SK-N-SH treated with all-trans-retinoic acid at 6 μM for 48 hours (cell line): Measurements from ENCODE around the gene GRIK4.

Source experiments
- OSR1 ChIP-seq: fragments of 250-450 bp; sonication (Bioruptor Pico); IDR thresholded peaks from 2 replicates; pipeline ENCODE4 v1.8.0; 2022; ENCODE audit warnings: moderate library complexity, mild to moderate bottlenecking, inconsistent platforms
- PATZ1 ChIP-seq: fragments of 250-450 bp; sonication (Bioruptor Pico); IDR thresholded peaks from 2 replicates; pipeline ENCODE4 v1.8.0; 2020; ENCODE audit warnings: mild to moderate bottlenecking, moderate library complexity, borderline replicate concordance
- POU6F1 ChIP-seq: fragments of 250-450 bp; sonication (Bioruptor Pico); IDR thresholded peaks from 2 replicates; pipeline ENCODE4 v1.8.0; 2021; ENCODE audit warnings: low read depth, mild to moderate bottlenecking, moderate library complexity, borderline replicate concordance
- RARB ChIP-seq: fragments of 250-450 bp; sonication (Bioruptor Pico); IDR thresholded peaks from 2 replicates; pipeline ENCODE4 v1.8.0; 2021; ENCODE audit warnings: mild to moderate bottlenecking, moderate library complexity
- ZFP3 ChIP-seq: fragments of 250-450 bp; sonication (Bioruptor Pico); IDR thresholded peaks from 2 replicates; pipeline ENCODE4 v1.5.0; 2020; ENCODE audit warnings: mild to moderate bottlenecking, moderate library complexity
- ZNF565 ChIP-seq: fragments of 450-650 bp; formaldehyde crosslinking; conservative IDR thresholded peaks from 2 replicates; pipeline ENCODE4 v1.5.0; 2020; ENCODE audit warnings: low read depth, mild to moderate bottlenecking, moderate library complexity

- TF ChIP-seq ZFP3: no peak
- TF ChIP-seq RARB (CRISPR knock-in tag): no peak
- no peak for TF ChIP-seq POU6F1 (CRISPR knock-in tag)
- no peak for TF ChIP-seq OSR1
- TF ChIP-seq ZNF565 (CRISPR knock-in tag): no peak
- TF ChIP-seq PATZ1 (CRISPR knock-in tag): no peak
Observed at GRCh38 chr11:120667934-120668333, 156.4 kb downstream of the GRIK4 start.
